22Rv1 (cell line): ENCODE measurements around the gene FRK.

ENCODE experiments used
- ZFX ChIP-seq: fragments of 450-650 bp; IDR thresholded peaks from 2 replicates; pipeline ENCODE4 v1.6.1; 2017; ENCODE audit warnings: antibody characterized with exemption, borderline replicate concordance
- TF ChIP-seq, protein P1 (sequence below): fragments of 450-650 bp; IDR thresholded peaks from 2 replicates; pipeline ENCODE4 v1.5.1; 2017; ENCODE audit warnings: mild to moderate bottlenecking

DNA sequence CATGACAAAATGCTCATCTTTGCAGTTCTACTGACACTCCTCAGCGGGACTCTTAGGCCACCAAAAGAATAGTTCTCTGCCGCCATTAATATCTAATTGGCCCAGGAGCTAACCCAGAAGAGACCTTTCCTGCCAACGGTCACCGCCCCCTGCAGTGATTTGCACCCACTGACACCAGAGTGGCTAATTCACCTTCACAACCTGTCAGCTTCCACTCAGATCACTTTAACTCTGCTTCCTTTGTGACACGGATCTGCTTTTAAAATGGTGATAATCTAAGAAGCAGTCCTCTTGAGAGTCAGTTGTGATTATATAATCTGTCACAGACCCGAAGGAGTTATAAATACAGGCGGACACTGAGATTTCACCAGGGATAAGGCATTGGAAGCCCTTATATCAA, 172.8 kb downstream of the FRK start:
- TF ChIP-seq, protein P1, sequence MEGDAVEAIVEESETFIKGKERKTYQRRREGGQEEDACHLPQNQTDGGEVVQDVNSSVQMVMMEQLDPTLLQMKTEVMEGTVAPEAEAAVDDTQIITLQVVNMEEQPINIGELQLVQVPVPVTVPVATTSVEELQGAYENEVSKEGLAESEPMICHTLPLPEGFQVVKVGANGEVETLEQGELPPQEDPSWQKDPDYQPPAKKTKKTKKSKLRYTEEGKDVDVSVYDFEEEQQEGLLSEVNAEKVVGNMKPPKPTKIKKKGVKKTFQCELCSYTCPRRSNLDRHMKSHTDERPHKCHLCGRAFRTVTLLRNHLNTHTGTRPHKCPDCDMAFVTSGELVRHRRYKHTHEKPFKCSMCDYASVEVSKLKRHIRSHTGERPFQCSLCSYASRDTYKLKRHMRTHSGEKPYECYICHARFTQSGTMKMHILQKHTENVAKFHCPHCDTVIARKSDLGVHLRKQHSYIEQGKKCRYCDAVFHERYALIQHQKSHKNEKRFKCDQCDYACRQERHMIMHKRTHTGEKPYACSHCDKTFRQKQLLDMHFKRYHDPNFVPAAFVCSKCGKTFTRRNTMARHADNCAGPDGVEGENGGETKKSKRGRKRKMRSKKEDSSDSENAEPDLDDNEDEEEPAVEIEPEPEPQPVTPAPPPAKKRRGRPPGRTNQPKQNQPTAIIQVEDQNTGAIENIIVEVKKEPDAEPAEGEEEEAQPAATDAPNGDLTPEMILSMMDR: no peak
- no peak for TF ChIP-seq ZFX
